Thyroid gland (tissue), 4 donors: ENCODE data around the gene C1orf87.

Experiments
- CTCF ChIP-seq, 6 experiments: fragments of 200-600 bp in 3 of 6; fragments of 450-650 bp in 3 of 6; sonication (generic) in 3 of 6; IDR thresholded peaks; one replicate each; pipeline ENCODE4 v1.5.1; 2016 to 2019; ENCODE audit warnings: antibody characterized with exemption in 6 of 6, mild to moderate bottlenecking in 2 of 6, inconsistent platforms in 1 of 6, moderate library complexity in 1 of 6
- POLR2A ChIP-seq, 2 donors: fragments of 450-650 bp; IDR thresholded peaks; one replicate each; pipeline ENCODE4 v1.6.1; 2017; ENCODE audit warnings: antibody characterized with exemption in 2 of 2, mild to moderate bottlenecking in 2 of 2, moderate library complexity in 1 of 2

GRCh38 chr1:60102267-60103061 is 28.9 kb upstream of the C1orf87 start:
- TF ChIP-seq CTCF (IDR thresholded peaks at IDR 0.05) = no peak
- no peak for TF ChIP-seq POLR2A (IDR thresholded peaks at IDR 0.05)
